DOHH2 (cell line): Measurements from ENCODE around the gene CNR2.

ENCODE experiments used
- H3F3A ChIP-seq: fragments of 200-600 bp; sonication (generic), shearing (Covaris generic); 2 replicates; pipeline ENCODE4 v1.6.0; 2016; ENCODE audit warnings: antibody characterized with exemption, mild to moderate bottlenecking; ENCODE audit not compliant: control insufficient read depth, insufficient read depth
- H3K27ac ChIP-seq: fragments of 200-600 bp; sonication (generic); 2 replicates; pipeline ENCODE4 v1.5.1; 2014; ENCODE audit warnings: low read depth, mild to moderate bottlenecking, low read length, moderate library complexity
- H3K27me3 ChIP-seq: fragments of 200-600 bp; sonication (generic); 2 replicates; pipeline ENCODE4 v1.6.1; 2014; ENCODE audit warnings: mild to moderate bottlenecking, low read length, mixed read lengths; ENCODE audit not compliant: control insufficient read depth
- H3K36me3 ChIP-seq: fragments of 200-600 bp; sonication (generic); 2 replicates; pipeline ENCODE4 v1.6.1; 2014; ENCODE audit warnings: mild to moderate bottlenecking, low read length, moderate library complexity, mixed read lengths; ENCODE audit not compliant: control insufficient read depth
- H3K4me1 ChIP-seq: fragments of 200-600 bp; sonication (generic); 2 replicates; pipeline ENCODE4 v1.6.1; 2014; ENCODE audit warnings: mild to moderate bottlenecking, low read length, mixed read lengths; ENCODE audit not compliant: control insufficient read depth
- H3K4me2 ChIP-seq: fragments of 200-600 bp; sonication (generic); 2 replicates; pipeline ENCODE4 v1.6.0; 2014; ENCODE audit warnings: mild to moderate bottlenecking, low read length, moderate library complexity
- H3K4me3 ChIP-seq: fragments of 200-600 bp; sonication (generic); 2 replicates; pipeline ENCODE4 v1.5.1; 2014; ENCODE audit warnings: mild to moderate bottlenecking, low read length, mixed read lengths
- H3K79me2 ChIP-seq: fragments of 200-600 bp; sonication (generic); 2 replicates; pipeline ENCODE4 v1.6.1; 2014; ENCODE audit warnings: mild to moderate bottlenecking, low read length, mixed read lengths; ENCODE audit not compliant: control insufficient read depth
- H3K9me2 ChIP-seq: fragments of 200-600 bp; sonication (generic); replicated peaks from 2 replicates; pipeline ENCODE4 v1.6.1; 2014; ENCODE audit warnings: mild to moderate bottlenecking, low read length, mixed read lengths; ENCODE audit not compliant: control insufficient read depth
- H3K9me3 ChIP-seq: fragments of 200-600 bp; sonication (generic); 2 replicates; pipeline ENCODE4 v1.6.1; 2014; ENCODE audit warnings: antibody characterized with exemption, low read length, mixed read lengths; ENCODE audit not compliant: control insufficient read depth, insufficient read depth
- H4K20me1 ChIP-seq: fragments of 200-600 bp; sonication (generic); 2 replicates; pipeline ENCODE4 v1.6.0; 2014; ENCODE audit warnings: low read depth, mild to moderate bottlenecking, antibody characterized with exemption, low read length, moderate library complexity; ENCODE audit not compliant: control insufficient read depth, insufficient read depth
- CTCF ChIP-seq: fragments of 200-600 bp; sonication (generic); IDR thresholded peaks from one replicate; pipeline ENCODE4 v1.5.1; 2014; ENCODE audit warnings: antibody characterized with exemption, mild to moderate bottlenecking, low read depth, low read length; ENCODE audit not compliant: poor library complexity, severe bottlenecking
- EZH2phosphoT487 ChIP-seq: fragments of 200-600 bp; sonication (generic); IDR thresholded peaks from 2 replicates; pipeline ENCODE4 v1.6.1; 2017; ENCODE audit warnings: borderline replicate concordance, mild to moderate bottlenecking, antibody characterized with exemption, low read length, moderate library complexity, mixed read lengths

Gene CNR2

GRCh38 chr1:23910553-23911246 is 2.5 kb downstream of the CNR2 start:
- Histone ChIP-seq H3K4me2 (peak overlapping the region; percentile 98), H3K9me3 (no peaks in the 10 kb centered on the region), H3K79me2 (peaks cover 35% of the 10 kb centered on the region), H3K27ac (peak overlapping the region; percentile 99), H3K9me2 (no peaks in the 10 kb centered on the region), H3K4me3 (peak overlapping the region; percentile 80), H3K36me3 (peaks cover 23% of the 10 kb centered on the region), H4K20me1 (no peaks in the 10 kb centered on the region), H3K4me1 (peaks cover 99% of the 10 kb centered on the region), H3F3A (peaks cover 62% of the 10 kb centered on the region), H3K27me3 (no peaks in the 10 kb centered on the region)
- TF ChIP-seq EZH2phosphoT487, result no peak
- no peak for TF ChIP-seq CTCF

GRCh38 chr1:23910144-23910543 is 3.0 kb downstream of the CNR2 start:
- Histone ChIP-seq H3F3A (peaks cover 56% of the 10 kb centered on the region), H3K79me2 (peaks cover 39% of the 10 kb centered on the region), H3K4me3 (peak overlapping the region; percentile 80), H3K36me3 (peaks cover 25% of the 10 kb centered on the region), H3K9me3 (no peaks in the 10 kb centered on the region), H3K4me1 (peaks cover 99% of the 10 kb centered on the region), H3K27me3 (no peaks in the 10 kb centered on the region), H3K9me2 (no peaks in the 10 kb centered on the region), H4K20me1 (no peaks in the 10 kb centered on the region), H3K4me2 (peak overlapping the region; percentile 98), H3K27ac (peak overlapping the region; percentile 99)
- TF ChIP-seq CTCF, result no peak
- no peak for TF ChIP-seq EZH2phosphoT487

DNA sequence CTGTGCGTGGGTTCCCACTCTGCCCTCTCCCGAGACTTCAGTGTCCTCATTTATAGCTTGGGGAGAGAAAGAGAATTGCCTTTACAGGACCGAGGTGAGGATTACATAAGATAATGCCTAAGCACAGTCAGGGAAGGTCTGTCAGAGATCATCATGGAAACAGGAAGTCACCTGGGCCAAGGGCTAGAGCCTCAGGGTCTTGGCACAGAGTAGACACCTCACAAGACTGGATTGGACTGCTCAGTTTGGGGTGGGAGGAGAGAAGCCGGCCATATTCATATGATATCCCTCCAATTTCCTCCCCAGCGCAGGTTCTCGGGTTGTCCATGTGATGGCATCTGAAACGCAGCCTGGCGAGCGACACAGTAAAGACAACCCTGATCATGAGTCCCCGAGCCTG is 3.8 kb downstream of the CNR2 start:
- Histone ChIP-seq H3K79me2 (peaks cover 46% of the 10 kb centered on the region), H3K9me3 (no peaks in the 10 kb centered on the region), H3K27ac (peak overlapping the region; percentile 99), H3K4me1 (peaks cover 99% of the 10 kb centered on the region), H3K4me3 (peak overlapping the region; percentile 80), H3K9me2 (no peaks in the 10 kb centered on the region), H3K36me3 (peaks cover 32% of the 10 kb centered on the region), H3F3A (peaks cover 49% of the 10 kb centered on the region), H3K27me3 (no peaks in the 10 kb centered on the region), H3K4me2 (peak overlapping the region; percentile 98), H4K20me1 (no peaks in the 10 kb centered on the region)
- TF ChIP-seq CTCF (no peak), EZH2phosphoT487 (no peak)
